Nephron progenitor cell (in vitro differentiated cells): Measurements from ENCODE around the gene PDZRN3.

Source experiments
- DNase-seq: peaks from one replicate; pipeline ENCODE4 v3.0.0; 2021
- H3K27ac Mint-ChIP-seq: 2 replicates; pipeline ENCODE4 v1.8.0; 2021; ENCODE audit warnings: mild to moderate bottlenecking, moderate library complexity, mixed read lengths
- H3K27me3 Mint-ChIP-seq: 2 replicates; pipeline ENCODE4 v1.8.0; 2021; ENCODE audit warnings: mild to moderate bottlenecking, low read depth, mixed read lengths; ENCODE audit not compliant: poor library complexity
- H3K36me3 Mint-ChIP-seq: 2 replicates; pipeline ENCODE4 v1.8.0; 2021; ENCODE audit warnings: low read depth, mixed read lengths
- H3K4me1 Mint-ChIP-seq: 2 replicates; pipeline ENCODE4 v1.8.0; 2021; ENCODE audit warnings: mixed read lengths
- H3K4me3 Mint-ChIP-seq: 2 replicates; pipeline ENCODE4 v1.8.0; 2021; ENCODE audit warnings: mild to moderate bottlenecking, moderate library complexity, mixed read lengths
- H3K9me3 Mint-ChIP-seq: 2 replicates; pipeline ENCODE4 v1.8.0; 2021; ENCODE audit warnings: mild to moderate bottlenecking, moderate library complexity, mixed read lengths
- CTCF ChIP-seq: fragments of 200-600 bp; sonication (generic); IDR thresholded peaks from 2 replicates; pipeline ENCODE4 v1.5.0; 2021; ENCODE audit warnings: antibody characterized with exemption

The PDZRN3 gene

GRCh38 chr3:73536336-73536895 is 88.3 kb downstream of the PDZRN3 start:
- Mint-ChIP-seq H3K27me3 (peaks cover 5% of the 10 kb centered on the region), H3K4me3 (no peak overlapping the region), H3K36me3 (peaks cover 42% of the 10 kb centered on the region), H3K9me3 (peaks cover 21% of the 10 kb centered on the region), H3K27ac (no peak overlapping the region), H3K4me1 (peaks cover 45% of the 10 kb centered on the region)
- no peak for DNase-seq
- no peak for TF ChIP-seq CTCF

- Mint-ChIP-seq H3K4me1 (peaks cover 49% of the 10 kb centered on the region), H3K9me3 (peaks cover 19% of the 10 kb centered on the region), H3K4me3 (no peak overlapping the region), H3K27me3 (peaks cover 5% of the 10 kb centered on the region), H3K27ac (no peak overlapping the region), H3K36me3 (peaks cover 41% of the 10 kb centered on the region)
- no peak for TF ChIP-seq CTCF
- no peak for DNase-seq
Measured at GRCh38 chr3:73535931-73536330, 88.8 kb downstream of the PDZRN3 start.

- H3K27me3 Mint-ChIP-seq = peaks cover 5% of the 10 kb centered on the region
- H3K9me3 Mint-ChIP-seq = peaks cover 14% of the 10 kb centered on the region
- H3K36me3 Mint-ChIP-seq = peaks cover 34% of the 10 kb centered on the region
- TF ChIP-seq CTCF = no peak
- DNase-seq = no peak
- peak overlapping the region; percentile 80 for H3K27ac Mint-ChIP-seq
- no peak overlapping the region for H3K4me3 Mint-ChIP-seq
- peaks cover 46% of the 10 kb centered on the region for H3K4me1 Mint-ChIP-seq
Measured at GRCh38 chr3:73535137-73535536, 89.6 kb downstream of the PDZRN3 start.

GRCh38 chr3:73530022-73530396 is 94.7 kb downstream of the PDZRN3 start:
- Mint-ChIP-seq H3K9me3 (peaks cover 14% of the 10 kb centered on the region), H3K4me3 (no peak overlapping the region), H3K4me1 (peaks cover 42% of the 10 kb centered on the region), H3K36me3 (peaks cover 41% of the 10 kb centered on the region), H3K27me3 (no peaks in the 10 kb centered on the region), H3K27ac (no peak overlapping the region)
- TF ChIP-seq CTCF = no peak
- DNase-seq = no peak

- H3K4me3 Mint-ChIP-seq = no peak overlapping the region
- no peak overlapping the region for H3K27ac Mint-ChIP-seq
- peaks cover 14% of the 10 kb centered on the region for H3K9me3 Mint-ChIP-seq
- DNase-seq = no peak
- peaks cover 37% of the 10 kb centered on the region for H3K4me1 Mint-ChIP-seq
- peaks cover 36% of the 10 kb centered on the region for H3K36me3 Mint-ChIP-seq
- no peak for TF ChIP-seq CTCF
- no peaks in the 10 kb centered on the region for H3K27me3 Mint-ChIP-seq
Measured at GRCh38 chr3:73529308-73530021, 95.3 kb downstream of the PDZRN3 start.

- Mint-ChIP-seq H3K27ac (peak overlapping the region; percentile 10), H3K9me3 (peaks cover 13% of the 10 kb centered on the region), H3K36me3 (peaks cover 19% of the 10 kb centered on the region), H3K4me1 (peaks cover 41% of the 10 kb centered on the region), H3K27me3 (peaks cover 3% of the 10 kb centered on the region), H3K4me3 (no peak overlapping the region)
- TF ChIP-seq CTCF = no peak
- DNase-seq = no peak
Measured at GRCh38 chr3:73525591-73525990, 99.2 kb downstream of the PDZRN3 start.
